Measurements from ENCODE around the gene CCDC6. TPM values are rescaled to one million over a fixed set of nuclear protein-coding genes. Genes with fewer than 3 reads are reported as not detected.

Gene CCDC6
- total and polyA plus RNA-seq, 2 experiments from 2014 or later, result 22.3 to 49.8 TPM

GRCh38 chr10:59903871-59904270 is 2.5 kb downstream of the CCDC6 start:
- H3K4me3 ChIP-seq, result no peak overlapping the region
- no peaks in the 10 kb centered on the region for H3K36me3 ChIP-seq (replicated peaks; ENCODE audit: insufficient read depth, low read depth)
- peak overlapping the region; percentile 87 for H3K4me2 ChIP-seq
- 62% methylated on average over 6 of the region's 6 CpGs for WGBS (ENCODE audit: low lambda C conversion rate, missing lambda C conversion rate)
- no peak overlapping the region for H2AFZ ChIP-seq
- DNase-seq (ENCODE audit: low spot score), result no peak
- H3K27ac ChIP-seq, result peak overlapping the region; percentile 95
- no peak for TF ChIP-seq EZH2phosphoT487 (IDR thresholded peaks at IDR 0.05; ENCODE audit: low read depth, severe bottlenecking, unreplicated experiment)
- TF ChIP-seq EZH2 (IDR thresholded peaks at IDR 0.05; ENCODE audit: borderline replicate concordance), result no peak
- TF ChIP-seq, protein P1, sequence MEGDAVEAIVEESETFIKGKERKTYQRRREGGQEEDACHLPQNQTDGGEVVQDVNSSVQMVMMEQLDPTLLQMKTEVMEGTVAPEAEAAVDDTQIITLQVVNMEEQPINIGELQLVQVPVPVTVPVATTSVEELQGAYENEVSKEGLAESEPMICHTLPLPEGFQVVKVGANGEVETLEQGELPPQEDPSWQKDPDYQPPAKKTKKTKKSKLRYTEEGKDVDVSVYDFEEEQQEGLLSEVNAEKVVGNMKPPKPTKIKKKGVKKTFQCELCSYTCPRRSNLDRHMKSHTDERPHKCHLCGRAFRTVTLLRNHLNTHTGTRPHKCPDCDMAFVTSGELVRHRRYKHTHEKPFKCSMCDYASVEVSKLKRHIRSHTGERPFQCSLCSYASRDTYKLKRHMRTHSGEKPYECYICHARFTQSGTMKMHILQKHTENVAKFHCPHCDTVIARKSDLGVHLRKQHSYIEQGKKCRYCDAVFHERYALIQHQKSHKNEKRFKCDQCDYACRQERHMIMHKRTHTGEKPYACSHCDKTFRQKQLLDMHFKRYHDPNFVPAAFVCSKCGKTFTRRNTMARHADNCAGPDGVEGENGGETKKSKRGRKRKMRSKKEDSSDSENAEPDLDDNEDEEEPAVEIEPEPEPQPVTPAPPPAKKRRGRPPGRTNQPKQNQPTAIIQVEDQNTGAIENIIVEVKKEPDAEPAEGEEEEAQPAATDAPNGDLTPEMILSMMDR (IDR thresholded peaks at IDR 0.05; ENCODE audit: poor library complexity), result no peak
- peaks cover 37% of the 10 kb centered on the region for H4K20me1 ChIP-seq (ENCODE audit: insufficient read depth, poor library complexity, severe bottlenecking)
- H3K4me1 ChIP-seq (ENCODE audit: insufficient read depth), result peaks cover 39% of the 10 kb centered on the region
- H3K9me2 ChIP-seq (replicated peaks; ENCODE audit: insufficient read depth), result no peaks in the 10 kb centered on the region
- no peaks in the 10 kb centered on the region for H3K27me3 ChIP-seq
- H3K9me3 ChIP-seq (ENCODE audit: low read depth), result no peaks in the 10 kb centered on the region
- H3K79me2 ChIP-seq, result peaks cover 71% of the 10 kb centered on the region

- no peaks in the 10 kb centered on the region for H3K9me3 ChIP-seq (ENCODE audit: low read depth)
- no peaks in the 10 kb centered on the region for H3K36me3 ChIP-seq (replicated peaks; ENCODE audit: insufficient read depth, low read depth)
- H4K20me1 ChIP-seq (ENCODE audit: insufficient read depth, poor library complexity, severe bottlenecking), result peaks cover 54% of the 10 kb centered on the region
- H3K4me1 ChIP-seq (ENCODE audit: insufficient read depth), result peaks cover 34% of the 10 kb centered on the region
- WGBS (ENCODE audit: low lambda C conversion rate, missing lambda C conversion rate), result 80% methylated on average over 4 of the region's 4 CpGs
- no peak overlapping the region for H2AFZ ChIP-seq
- H3K4me2 ChIP-seq, result peak overlapping the region; percentile 41
- no peaks in the 10 kb centered on the region for H3K27me3 ChIP-seq
- H3K4me3 ChIP-seq, result no peak overlapping the region
- H3K27ac ChIP-seq, result peak overlapping the region; percentile 70
- H3K79me2 ChIP-seq, result peaks cover 90% of the 10 kb centered on the region
- no peaks in the 10 kb centered on the region for H3K9me2 ChIP-seq (replicated peaks; ENCODE audit: insufficient read depth)
- no peak for DNase-seq (ENCODE audit: low spot score)
- TF ChIP-seq EZH2phosphoT487 (IDR thresholded peaks at IDR 0.05; ENCODE audit: low read depth, severe bottlenecking, unreplicated experiment) (no peak), EZH2 (IDR thresholded peaks at IDR 0.05; ENCODE audit: borderline replicate concordance) (no peak)
- TF ChIP-seq, protein P1 (IDR thresholded peaks at IDR 0.05; ENCODE audit: poor library complexity), result no peak
Observed at GRCh38 chr10:59902016-59902415, 4.3 kb downstream of the CCDC6 start.

DNA sequence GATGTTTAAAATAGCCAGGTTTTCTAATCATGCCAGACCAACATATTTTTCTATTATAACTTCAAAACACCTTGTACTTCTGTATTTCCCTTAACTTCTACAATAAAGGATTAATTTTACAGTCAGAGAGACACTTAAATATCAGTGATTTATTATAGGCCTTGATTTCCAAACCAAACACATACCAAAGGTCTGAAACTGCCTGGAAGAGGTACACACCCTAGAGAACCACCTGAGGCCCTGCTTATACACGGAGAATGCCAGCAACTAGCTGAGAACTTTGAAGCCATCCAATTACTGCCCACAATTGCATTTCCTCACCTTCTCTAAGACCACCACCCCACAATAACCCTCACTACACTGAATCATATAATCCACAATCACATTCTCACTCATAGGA is 4.9 kb downstream of the CCDC6 start:
- 50% methylated on average over 1 of the region's 1 CpG for WGBS (ENCODE audit: low lambda C conversion rate, missing lambda C conversion rate)

GRCh38 chr10:59900048-59900727 is 6.2 kb downstream of the CCDC6 start:
- H3K4me2 ChIP-seq, result no peak overlapping the region
- peaks cover 47% of the 10 kb centered on the region for H3K4me1 ChIP-seq (ENCODE audit: insufficient read depth)
- H3K79me2 ChIP-seq, result peaks cover 100% of the 10 kb centered on the region
- H3K9me3 ChIP-seq (ENCODE audit: low read depth), result no peaks in the 10 kb centered on the region
- no peak overlapping the region for H3K4me3 ChIP-seq
- 95% methylated on average over 10 of the region's 10 CpGs for WGBS (ENCODE audit: low lambda C conversion rate, missing lambda C conversion rate)
- no peaks in the 10 kb centered on the region for H3K9me2 ChIP-seq (replicated peaks; ENCODE audit: insufficient read depth)
- H3K36me3 ChIP-seq (replicated peaks; ENCODE audit: insufficient read depth, low read depth), result no peaks in the 10 kb centered on the region
- H3K27me3 ChIP-seq, result no peaks in the 10 kb centered on the region
- no peak overlapping the region for H2AFZ ChIP-seq
- no peak for DNase-seq (ENCODE audit: low spot score)
- H4K20me1 ChIP-seq (ENCODE audit: insufficient read depth, poor library complexity, severe bottlenecking), result peaks cover 72% of the 10 kb centered on the region
- TF ChIP-seq EZH2 (IDR thresholded peaks at IDR 0.05; ENCODE audit: borderline replicate concordance), result no peak
- TF ChIP-seq, protein P1 (IDR thresholded peaks at IDR 0.05; ENCODE audit: poor library complexity), result no peak
- TF ChIP-seq EZH2phosphoT487 (IDR thresholded peaks at IDR 0.05; ENCODE audit: low read depth, severe bottlenecking, unreplicated experiment), result no peak
- peak overlapping the region; percentile 20 for H3K27ac ChIP-seq

More for the DNA sequence above, 4.9 kb downstream of the CCDC6 start:
- H2AFZ ChIP-seq, result no peak overlapping the region
- H3K4me2 ChIP-seq, result peak overlapping the region; percentile 41
- no peaks in the 10 kb centered on the region for H3K27me3 ChIP-seq
- H3K9me2 ChIP-seq (replicated peaks; ENCODE audit: insufficient read depth), result no peaks in the 10 kb centered on the region
- peak overlapping the region; percentile 70 for H3K27ac ChIP-seq
- peaks cover 95% of the 10 kb centered on the region for H3K79me2 ChIP-seq
- peaks cover 60% of the 10 kb centered on the region for H4K20me1 ChIP-seq (ENCODE audit: insufficient read depth, poor library complexity, severe bottlenecking)
- no peak for DNase-seq (ENCODE audit: low spot score)
- H3K36me3 ChIP-seq (replicated peaks; ENCODE audit: insufficient read depth, low read depth), result no peaks in the 10 kb centered on the region
- H3K4me3 ChIP-seq, result no peak overlapping the region
- no peak for TF ChIP-seq EZH2phosphoT487 (IDR thresholded peaks at IDR 0.05; ENCODE audit: low read depth, severe bottlenecking, unreplicated experiment)
- H3K4me1 ChIP-seq (ENCODE audit: insufficient read depth), result peaks cover 35% of the 10 kb centered on the region
- no peaks in the 10 kb centered on the region for H3K9me3 ChIP-seq (ENCODE audit: low read depth)
